Astrocyte (in vitro differentiated cells and primary cell): ENCODE results near the gene C2CD5.

Source experiments
- CTCF ChIP-seq: IDR thresholded peaks from 2 replicates; pipeline ENCODE4 v1.5.1; 2011; ENCODE audit warnings: low read depth, mild to moderate bottlenecking, inconsistent platforms, low read length, moderate library complexity; ENCODE audit not compliant: insufficient read depth
- EZH2 ChIP-seq: IDR thresholded peaks from 2 replicates; pipeline ENCODE4 v1.6.1; 2012; ENCODE audit warnings: mild to moderate bottlenecking, low read length, inconsistent platforms; ENCODE audit not compliant: insufficient read depth

- TF ChIP-seq CTCF, result no peak
- TF ChIP-seq EZH2, result no peak
These were observed 130.8 kb downstream of the C2CD5 start for GRCh38 chr12:22413592-22413991.
